HG03159 (cell line): ENCODE measurements around the gene ZBTB8B.

Experiments used
- ATAC-seq: cut with Tn5 transposase; IDR thresholded peaks from one replicate; pipeline ENCODE4 v1.9.1; 2021; ENCODE audit warnings: mild to moderate bottlenecking, moderate library complexity; ENCODE audit not compliant: unreplicated experiment

ZBTB8B gene

GRCh38 chr1:32503153-32503552 is 38.3 kb downstream of the ZBTB8B start:
- ATAC-seq, result no peak

- ATAC-seq, result no peak
Observed at GRCh38 chr1:32507021-32507420, 42.1 kb downstream of the ZBTB8B start.

- ATAC-seq, result no peak
Observed at GRCh38 chr1:32508761-32509160, 43.9 kb downstream of the ZBTB8B start.

- ATAC-seq, result no peak
Observed at GRCh38 chr1:32509939-32510338, 45.1 kb downstream of the ZBTB8B start.
